PC-9 (cell line): ENCODE results near the gene FILIP1L. TPM values are rescaled to one million over a fixed set of nuclear protein-coding genes. Genes with fewer than 3 reads are reported as not detected.

ENCODE experiments used
- BruUV-seq: library from RNA; stranded (reverse); fragments of 400-500 nt; replicated peaks from 2 replicates; lab custom pipeline; 2021; lab: Mats Ljungman, UMichigan
- CTCF ChIA-PET: fragments of 300-600 bp; sonication (Branson Sonifier 250); formaldehyde crosslinking; loops from one replicate; lab custom pipeline; 2022; ENCODE audit warnings: antibody characterized with exemption; lab: Charles Lee
- POLR2A ChIA-PET: fragments of 300-600 bp; sonication (Branson Sonifier 250); formaldehyde crosslinking; loops from one replicate; lab custom pipeline; 2022; ENCODE audit warnings: antibody characterized with exemption; ENCODE audit not compliant: unreplicated experiment; lab: Charles Lee
- DNase-seq, 2 experiments: peaks; one replicate each; pipeline versions ENCODE4 v3.0.0 to v3.0.0-alpha.2; 2015 to 2022; ENCODE audit warnings: mixed read lengths in 1 of 2
- H2AFZ ChIP-seq: fragments of 200-600 bp; sonication (generic); 2 replicates; pipeline ENCODE4 v1.8.1; 2017; ENCODE audit warnings: antibody characterized with exemption
- H3F3A ChIP-seq: fragments of 200-600 bp; sonication (generic); 2 replicates; pipeline ENCODE4 v1.8.1; 2017; ENCODE audit warnings: antibody characterized with exemption, mild to moderate bottlenecking, low read depth; ENCODE audit not compliant: insufficient read depth
- H3K27ac ChIP-seq: fragments of 200-600 bp; sonication (generic); 2 replicates; pipeline ENCODE4 v1.6.1; 2016; ENCODE audit warnings: mixed run types
- H3K27me3 ChIP-seq: fragments of 200-600 bp; sonication (generic); 2 replicates; pipeline ENCODE4 v1.6.1; 2016; ENCODE audit warnings: low read depth, mixed run types; ENCODE audit not compliant: insufficient read depth
- H3K36me3 ChIP-seq: fragments of 200-600 bp; sonication (generic); 2 replicates; pipeline ENCODE4 v1.6.1; 2016; ENCODE audit warnings: low read depth, mixed run types
- H3K4me1 ChIP-seq: fragments of 200-600 bp; sonication (generic); replicated peaks from 2 replicates; pipeline ENCODE4 v1.6.1; 2016; ENCODE audit warnings: mixed run types; ENCODE audit not compliant: insufficient read depth
- H3K4me2 ChIP-seq: fragments of 200-600 bp; sonication (generic); 2 replicates; pipeline ENCODE4 v1.6.1; 2017; ENCODE audit warnings: mixed run types
- H3K4me3 ChIP-seq: fragments of 200-600 bp; sonication (generic); 2 replicates; pipeline ENCODE4 v1.6.1; 2016; ENCODE audit warnings: mixed run types
- H3K79me2 ChIP-seq: fragments of 200-600 bp; sonication (generic); 2 replicates; pipeline ENCODE4 v1.6.1; 2017; ENCODE audit warnings: low read depth, mixed run types
- H3K9me2 ChIP-seq: fragments of 200-600 bp; sonication (generic); 2 replicates; pipeline ENCODE4 v1.8.1; 2017; ENCODE audit warnings: mild to moderate bottlenecking; ENCODE audit not compliant: insufficient read depth
- H3K9me3 ChIP-seq: fragments of 200-600 bp; sonication (generic); 2 replicates; pipeline ENCODE4 v1.8.1; 2016; ENCODE audit warnings: low read depth; ENCODE audit not compliant: insufficient read depth
- H4K20me1 ChIP-seq: fragments of 200-600 bp; sonication (generic); 2 replicates; pipeline ENCODE4 v1.8.1; 2017; ENCODE audit not compliant: insufficient read depth
- EZH2 ChIP-seq: fragments of 200-600 bp; sonication (generic); IDR thresholded peaks from 2 replicates; pipeline ENCODE4 v1.8.0; 2017; ENCODE audit warnings: antibody characterized with exemption, low read depth
- intact Hi-C: fragments of 100-400 bp; cut with micrococcal nuclease; formaldehyde crosslinking; loops from one replicate; pipeline ENCODE4 v1.10.0; 2022; ENCODE audit not compliant: unreplicated experiment
- total RNA-seq: library from RNA; stranded (reverse); gene quantifications from 2 replicates; pipeline ENCODE4 v1.2.3, GENCODE V29; 2021
- TF ChIP-seq, protein P1 (sequence below): fragments of 200-600 bp; sonication (generic); conservative IDR thresholded peaks from 2 replicates; pipeline ENCODE4 v1.6.1; 2017; ENCODE audit warnings: mixed run types, antibody characterized with exemption, mild to moderate bottlenecking, moderate library complexity

The FILIP1L gene
- total RNA-seq, 1 experiment from 2014 or later = 16.8 TPM

DNA sequence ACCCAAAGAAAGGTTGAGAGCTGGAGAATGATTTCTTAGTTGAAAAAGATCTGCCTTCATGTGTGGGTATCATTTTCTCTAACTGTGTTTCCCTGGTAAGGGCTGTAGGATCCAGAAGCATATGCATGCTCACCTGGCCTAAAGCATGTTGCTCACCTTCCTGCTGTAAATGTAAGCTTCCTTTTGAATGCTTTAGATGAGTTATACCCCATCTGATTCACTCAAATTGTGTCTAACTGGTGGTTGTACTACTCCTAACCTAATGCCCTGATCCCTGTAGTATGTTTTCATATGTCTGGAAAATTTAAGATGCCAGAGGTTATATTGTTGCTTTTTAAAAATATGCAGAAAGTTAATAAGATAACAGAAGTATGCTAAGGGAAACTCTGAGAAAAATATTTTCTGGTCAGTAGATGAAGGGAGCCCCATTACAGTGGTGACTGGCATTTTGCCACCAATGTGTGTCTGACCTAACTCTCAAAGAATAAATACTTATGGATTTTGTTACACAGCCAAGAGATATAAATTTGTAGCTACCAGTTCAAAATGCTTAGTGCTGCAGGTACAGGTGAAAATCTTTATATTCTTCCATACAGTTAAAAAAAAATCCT, 7.7 kb downstream of the FILIP1L start:
- Histone ChIP-seq H3K4me2 (peak overlapping the region; percentile 69), H3K9me3 (no peaks in the 10 kb centered on the region), H3K4me1 (peaks cover 57% of the 10 kb centered on the region), H4K20me1 (no peaks in the 10 kb centered on the region), H2AFZ (no peak overlapping the region), H3K79me2 (no peaks in the 10 kb centered on the region), H3K27me3 (no peaks in the 10 kb centered on the region), H3K27ac (peak overlapping the region; percentile 72), H3F3A (peaks cover 40% of the 10 kb centered on the region), H3K4me3 (no peak overlapping the region; the same call in 1 of the 2 replicates), H3K9me2 (no peaks in the 10 kb centered on the region), H3K36me3 (no peaks in the 10 kb centered on the region)
- POLR2A ChIA-PET = interaction anchor here (0.6 kb wide), 2 partner anchors 30 to 61 kb away, joined by 4 to 6 read pairs; no protein-coding TSS in a partner anchor
- peak in 1 of 2 experiments; percentile 65 for DNase-seq
- CTCF ChIA-PET = interaction anchor here (0.6 to 0.9 kb wide), 2 partner anchors 149 to 154 kb away, joined by 3 to 12 read pairs; partner anchors contain the start of gene TBC1D23
- BruUV-seq = no TSS peak
- TF ChIP-seq EZH2 = no peak
- TF ChIP-seq, protein P1, sequence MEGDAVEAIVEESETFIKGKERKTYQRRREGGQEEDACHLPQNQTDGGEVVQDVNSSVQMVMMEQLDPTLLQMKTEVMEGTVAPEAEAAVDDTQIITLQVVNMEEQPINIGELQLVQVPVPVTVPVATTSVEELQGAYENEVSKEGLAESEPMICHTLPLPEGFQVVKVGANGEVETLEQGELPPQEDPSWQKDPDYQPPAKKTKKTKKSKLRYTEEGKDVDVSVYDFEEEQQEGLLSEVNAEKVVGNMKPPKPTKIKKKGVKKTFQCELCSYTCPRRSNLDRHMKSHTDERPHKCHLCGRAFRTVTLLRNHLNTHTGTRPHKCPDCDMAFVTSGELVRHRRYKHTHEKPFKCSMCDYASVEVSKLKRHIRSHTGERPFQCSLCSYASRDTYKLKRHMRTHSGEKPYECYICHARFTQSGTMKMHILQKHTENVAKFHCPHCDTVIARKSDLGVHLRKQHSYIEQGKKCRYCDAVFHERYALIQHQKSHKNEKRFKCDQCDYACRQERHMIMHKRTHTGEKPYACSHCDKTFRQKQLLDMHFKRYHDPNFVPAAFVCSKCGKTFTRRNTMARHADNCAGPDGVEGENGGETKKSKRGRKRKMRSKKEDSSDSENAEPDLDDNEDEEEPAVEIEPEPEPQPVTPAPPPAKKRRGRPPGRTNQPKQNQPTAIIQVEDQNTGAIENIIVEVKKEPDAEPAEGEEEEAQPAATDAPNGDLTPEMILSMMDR = no peak
- intact Hi-C loops = no loop called here

DNA sequence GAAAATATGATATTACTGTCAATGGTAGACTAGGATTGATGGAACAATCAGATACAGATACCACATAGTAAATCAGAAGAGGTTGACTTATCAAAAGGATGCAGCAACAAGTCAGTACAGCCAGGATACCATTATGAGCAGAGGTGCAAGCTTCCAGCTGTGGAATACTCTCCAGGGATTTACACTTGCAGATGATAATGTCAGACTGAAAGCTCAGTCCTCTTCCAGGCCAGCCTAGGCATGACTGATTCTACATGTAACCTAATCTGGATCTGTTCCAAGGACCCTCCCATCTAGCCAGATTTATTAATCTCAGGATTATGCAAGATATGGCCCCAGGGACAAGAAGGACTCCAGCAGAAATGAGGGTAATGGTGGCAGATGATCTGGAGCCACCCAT, 8.2 kb downstream of the FILIP1L start:
- no peak for DNase-seq

DNA sequence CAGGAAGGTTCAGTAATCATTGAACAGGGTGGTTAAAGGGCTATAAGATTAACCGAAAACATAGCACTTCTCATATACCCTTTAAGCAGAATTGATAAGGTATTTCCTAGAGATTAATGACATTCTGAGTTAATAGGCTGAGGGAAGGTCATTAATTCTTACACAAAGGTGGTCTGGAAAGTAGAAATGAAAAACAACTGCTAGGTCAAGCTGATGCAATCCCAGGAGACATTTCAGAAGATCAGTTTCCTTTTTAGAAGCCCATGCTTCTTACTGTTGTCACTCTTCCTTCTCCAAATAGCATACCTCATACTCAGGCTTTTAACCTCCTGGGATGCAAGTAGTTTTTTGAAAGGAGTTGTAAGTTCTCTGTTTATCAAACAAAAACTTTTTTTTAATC, 8.8 kb downstream of the FILIP1L start:
- TF ChIP-seq, protein P1 = no peak
- H3K79me2 ChIP-seq = no peaks in the 10 kb centered on the region
- ChIA-PET POLR2A (no interaction called here), CTCF (no interaction called here)
- intact Hi-C loops = no loop called here
- peak overlapping the region; percentile 72 for H3K27ac ChIP-seq
- no peaks in the 10 kb centered on the region for H3K9me2 ChIP-seq
- no peaks in the 10 kb centered on the region for H3K27me3 ChIP-seq
- peak overlapping the region; percentile 69 for H3K4me2 ChIP-seq
- peaks cover 60% of the 10 kb centered on the region for H3K4me1 ChIP-seq
- H3F3A ChIP-seq = peaks cover 40% of the 10 kb centered on the region
- peak overlapping the region; percentile 18; the same call in 1 of the 2 replicates for H2AFZ ChIP-seq
- no peak overlapping the region for H3K4me3 ChIP-seq
- H4K20me1 ChIP-seq = no peaks in the 10 kb centered on the region
- no peaks in the 10 kb centered on the region for H3K36me3 ChIP-seq
- no peaks in the 10 kb centered on the region for H3K9me3 ChIP-seq
- no TSS peak for BruUV-seq
- no peak for DNase-seq

More for the DNA sequence above, 8.2 kb downstream of the FILIP1L start:
- no peak overlapping the region for H3K4me3 ChIP-seq
- ChIA-PET CTCF (interaction anchor here (0.6 kb wide), 1 partner anchor 148 kb away, joined by 12 read pairs; no protein-coding TSS in a partner anchor), POLR2A (interaction anchor here (0.6 kb wide), 1 partner anchor 30 kb away, joined by 4 read pairs; no protein-coding TSS in a partner anchor)
- intact Hi-C loops = no loop called here
- peaks cover 40% of the 10 kb centered on the region for H3F3A ChIP-seq
- peaks cover 57% of the 10 kb centered on the region for H3K4me1 ChIP-seq
- peak overlapping the region; percentile 72 for H3K27ac ChIP-seq
- H3K36me3 ChIP-seq = no peaks in the 10 kb centered on the region
- H4K20me1 ChIP-seq = no peaks in the 10 kb centered on the region
- peak overlapping the region; percentile 69 for H3K4me2 ChIP-seq
- no peaks in the 10 kb centered on the region for H3K79me2 ChIP-seq
- TF ChIP-seq EZH2 = no peak
- TF ChIP-seq, protein P1 = no peak
- H3K9me3 ChIP-seq = no peaks in the 10 kb centered on the region
- no peaks in the 10 kb centered on the region for H3K27me3 ChIP-seq
- BruUV-seq = no TSS peak
- no peaks in the 10 kb centered on the region for H3K9me2 ChIP-seq
- peak overlapping the region; percentile 18; the same call in 1 of the 2 replicates for H2AFZ ChIP-seq
